ENCODE results near the gene ARHGAP15. TPM values are rescaled to one million over a fixed set of nuclear protein-coding genes. Genes with fewer than 3 reads are reported as not detected.

The ARHGAP15 gene
- total and polyA plus RNA-seq, 2 experiments from 2014 or later: 0.26 TPM; not detected in 1

DNA sequence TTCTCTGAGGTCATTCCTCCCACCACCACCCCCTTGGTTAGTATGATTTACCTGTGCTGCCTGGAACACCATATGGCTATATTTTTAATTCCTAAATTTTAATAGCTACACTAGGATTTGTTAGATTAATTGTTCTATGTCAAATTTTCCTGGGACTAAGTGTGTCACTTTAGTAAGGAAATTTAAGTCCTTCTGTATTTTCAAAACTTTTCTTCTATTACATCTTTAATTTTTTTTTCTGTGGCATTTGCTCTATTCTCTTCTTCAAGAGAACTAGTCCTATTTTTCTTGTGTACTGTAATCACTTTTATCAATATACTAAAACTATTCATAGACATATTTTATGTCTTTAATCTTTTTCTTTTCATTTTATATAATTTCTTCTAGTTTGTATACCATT lies 456.9 kb downstream of the ARHGAP15 start:
- Histone ChIP-seq H3K36me3 (ENCODE audit: insufficient read depth) (no peaks in the 10 kb centered on the region), H2AFZ (no peak overlapping the region), H3K4me2 (no peak overlapping the region), H3K4me3 (no peak overlapping the region), H4K20me1 (replicated peaks; ENCODE audit: insufficient read depth) (no peaks in the 10 kb centered on the region), H3K79me2 (replicated peaks; ENCODE audit: insufficient read depth) (no peaks in the 10 kb centered on the region), H3K27me3 (ENCODE audit: insufficient read depth) (no peaks in the 10 kb centered on the region), H3F3A (replicated peaks; ENCODE audit: low read depth) (no peaks in the 10 kb centered on the region), H3K27ac (ENCODE audit: low read depth) (no peak overlapping the region), H3K9me2 (ENCODE audit: insufficient read depth) (no peaks in the 10 kb centered on the region; the same call in 1 of the 2 replicates), H3K4me1 (ENCODE audit: insufficient read depth) (no peaks in the 10 kb centered on the region)
- H3K27ac Mint-ChIP-seq: no peak overlapping the region
- peaks cover 2% of the 10 kb centered on the region for H3K27me3 Mint-ChIP-seq (ENCODE audit: insufficient read depth, low read depth, poor library complexity)
- H3K9me3 Mint-ChIP-seq: no peaks in the 10 kb centered on the region; the same call in 2 of the 3 replicates
- TF ChIP-seq REST (IDR thresholded peaks at IDR 0.05; ENCODE audit: unreplicated experiment): no peak
- TF ChIP-seq NANOG (IDR thresholded peaks at IDR 0.05; ENCODE audit: borderline replicate concordance): no peak
- no peak for TF ChIP-seq ZNF462 (CRISPR knock-in tag; IDR thresholded peaks at IDR 0.05)
- TF ChIP-seq EZH2 (IDR thresholded peaks at IDR 0.05; ENCODE audit: low read depth, unreplicated experiment): no peak
- no peak for TF ChIP-seq CTCF (conservative IDR thresholded peaks at IDR 0.05; ENCODE audit: low read depth in 2 of 2)
- H3K4me3 Mint-ChIP-seq: no peak overlapping the region
- ATAC-seq (no peak), DNase-seq (ENCODE audit: low spot score) (no peak)
- H3K4me1 Mint-ChIP-seq: peaks cover 5% of the 10 kb centered on the region; the same call in 2 of the 3 replicates
- H3K36me3 Mint-ChIP-seq (ENCODE audit: low read depth): no peaks in the 10 kb centered on the region

All from GM23338 (cell line).